Fibroblast of lung (primary cell): ENCODE data around the gene ITPKA. TPM values are rescaled to one million over a fixed set of nuclear protein-coding genes. Genes with fewer than 3 reads are reported as not detected.

Experiments used
- DNase-seq, 2 donors: peaks; one replicate each; pipeline versions ENCODE4 v3.0.0 to v3.0.0-alpha.2; 2010; ENCODE audit warnings: low read depth in 2 of 2
- H2AFZ ChIP-seq: 2 replicates; pipeline ENCODE4 v1.5.1; 2012; ENCODE audit warnings: low read length, control low read depth, inconsistent platforms
- H3K27ac ChIP-seq: 2 replicates; pipeline ENCODE4 v1.5.1; 2011; ENCODE audit warnings: low read length, control low read depth; ENCODE audit not compliant: insufficient read depth
- H3K27me3 ChIP-seq: 2 replicates; pipeline ENCODE4 v1.5.1; 2011; ENCODE audit warnings: mild to moderate bottlenecking, low read length; ENCODE audit not compliant: control insufficient read depth, insufficient read depth
- H3K36me3 ChIP-seq: 2 replicates; pipeline ENCODE4 v1.5.1; 2011; ENCODE audit warnings: low read length; ENCODE audit not compliant: control insufficient read depth, insufficient read depth
- H3K4me1 ChIP-seq: 2 replicates; pipeline ENCODE4 v1.5.1; 2011; ENCODE audit warnings: low read length; ENCODE audit not compliant: control insufficient read depth, insufficient read depth; ENCODE audit errors: extremely low read depth
- H3K4me2 ChIP-seq: 2 replicates; pipeline ENCODE4 v1.5.1; 2011; ENCODE audit warnings: low read length, control low read depth; ENCODE audit not compliant: insufficient read depth; ENCODE audit errors: extremely low read depth
- H3K4me3 ChIP-seq, 4 experiments: fragments of 200-600 bp in 1 of 4; sonication (generic) in 1 of 4; replicated peaks in 1 of 4; 2 replicates each; pipeline ENCODE4 v1.5.1; 2011 to 2016; ENCODE audit warnings: low read length in 4 of 4, low read depth in 3 of 4, mild to moderate bottlenecking in 3 of 4, control low read depth in 2 of 4, inconsistent platforms in 1 of 4, mixed read lengths in 1 of 4; ENCODE audit not compliant: insufficient read depth in 1 of 4; ENCODE audit errors: control extremely low read depth in 1 of 4
- H3K79me2 ChIP-seq: 2 replicates; pipeline ENCODE4 v1.5.1; 2012; ENCODE audit warnings: mild to moderate bottlenecking, low read length, inconsistent platforms; ENCODE audit not compliant: control insufficient read depth, insufficient read depth
- H3K9ac ChIP-seq: 2 replicates; pipeline ENCODE4 v1.5.1; 2011; ENCODE audit warnings: mild to moderate bottlenecking, low read length, control low read depth; ENCODE audit not compliant: insufficient read depth
- H3K9me3 ChIP-seq: 2 replicates; pipeline ENCODE4 v1.5.1; 2012; ENCODE audit warnings: low read depth, low read length; ENCODE audit not compliant: control insufficient read depth, insufficient read depth
- H4K20me1 ChIP-seq: 2 replicates; pipeline ENCODE4 v1.5.1; 2011; ENCODE audit warnings: low read length; ENCODE audit not compliant: control insufficient read depth, insufficient read depth; ENCODE audit errors: extremely low read depth
- EZH2 ChIP-seq: IDR thresholded peaks from 2 replicates; pipeline ENCODE4 v1.5.1; 2012; ENCODE audit warnings: low read length, control low read depth, mild to moderate bottlenecking; ENCODE audit errors: missing control alignments
- polyA plus RNA-seq, 2 donors: library from polyadenylated mRNA; depleted of rRNA in 1 of 2; stranded (reverse) in 1 of 2; unstranded in 1 of 2; fragments of >200 nt; gene quantifications; 2 replicates each; pipeline ENCODE4 v1.2.1, GENCODE V29; 2011 to 2012; ENCODE audit warnings: missing spikeins in 1 of 2
- total RNA-seq: library from RNA; depleted of rRNA; stranded (reverse); fragments of >200 nt; gene quantifications from 2 replicates; pipeline ENCODE4 v1.2.1, GENCODE V29; 2014
- TF ChIP-seq, protein P1 (sequence below), 2 donors: IDR thresholded peaks in 1 of 2; conservative IDR thresholded peaks in 1 of 2; 1 replicate in 1 of 2; 2 replicates in 1 of 2; pipeline ENCODE4 v1.5.1; 2011 to 2012; ENCODE audit warnings: low read length in 2 of 2, control low read depth in 1 of 2, inconsistent platforms in 1 of 2, low read depth in 1 of 2, mild to moderate bottlenecking in 1 of 2

Gene ITPKA
- total and polyA plus RNA-seq, 2 donors (not counting 1 experiment from before 2014, with no cell fraction given) = 0.32 to 35.0 TPM

- DNase-seq = no peak
- Histone ChIP-seq H3K36me3 (peaks cover 17% of the 10 kb centered on the region), H3K4me3 (no peak overlapping the region), H3K4me1 (no peaks in the 10 kb centered on the region), H3K4me2 (no peak overlapping the region), H3K9ac (no peak overlapping the region), H2AFZ (no peak overlapping the region), H3K27me3 (no peaks in the 10 kb centered on the region), H3K9me3 (no peaks in the 10 kb centered on the region), H3K27ac (no peak overlapping the region), H3K79me2 (no peaks in the 10 kb centered on the region), H4K20me1 (no peaks in the 10 kb centered on the region)
- TF ChIP-seq, protein P1, sequence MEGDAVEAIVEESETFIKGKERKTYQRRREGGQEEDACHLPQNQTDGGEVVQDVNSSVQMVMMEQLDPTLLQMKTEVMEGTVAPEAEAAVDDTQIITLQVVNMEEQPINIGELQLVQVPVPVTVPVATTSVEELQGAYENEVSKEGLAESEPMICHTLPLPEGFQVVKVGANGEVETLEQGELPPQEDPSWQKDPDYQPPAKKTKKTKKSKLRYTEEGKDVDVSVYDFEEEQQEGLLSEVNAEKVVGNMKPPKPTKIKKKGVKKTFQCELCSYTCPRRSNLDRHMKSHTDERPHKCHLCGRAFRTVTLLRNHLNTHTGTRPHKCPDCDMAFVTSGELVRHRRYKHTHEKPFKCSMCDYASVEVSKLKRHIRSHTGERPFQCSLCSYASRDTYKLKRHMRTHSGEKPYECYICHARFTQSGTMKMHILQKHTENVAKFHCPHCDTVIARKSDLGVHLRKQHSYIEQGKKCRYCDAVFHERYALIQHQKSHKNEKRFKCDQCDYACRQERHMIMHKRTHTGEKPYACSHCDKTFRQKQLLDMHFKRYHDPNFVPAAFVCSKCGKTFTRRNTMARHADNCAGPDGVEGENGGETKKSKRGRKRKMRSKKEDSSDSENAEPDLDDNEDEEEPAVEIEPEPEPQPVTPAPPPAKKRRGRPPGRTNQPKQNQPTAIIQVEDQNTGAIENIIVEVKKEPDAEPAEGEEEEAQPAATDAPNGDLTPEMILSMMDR (conservative IDR thresholded peaks at IDR 0.05 in 1 of 2, IDR thresholded peaks at IDR 0.05 in 1 of 2; ENCODE audit: low read depth in 1 of 2, low read length in 2 of 2) = no peak
- TF ChIP-seq EZH2 = no peak
Measured at GRCh38 chr15:41483115-41483514, 10.6 kb upstream of the ITPKA start.

GRCh38 chr15:41483519-41483918, 10.2 kb upstream of the ITPKA start:
- no peaks in the 10 kb centered on the region for H3K4me1 ChIP-seq
- no peak overlapping the region for H2AFZ ChIP-seq
- no peaks in the 10 kb centered on the region for H3K9me3 ChIP-seq
- H3K4me2 ChIP-seq = no peak overlapping the region
- TF ChIP-seq, protein P1 (conservative IDR thresholded peaks at IDR 0.05 in 1 of 2, IDR thresholded peaks at IDR 0.05 in 1 of 2; ENCODE audit: low read depth in 1 of 2, low read length in 2 of 2) = no peak
- TF ChIP-seq EZH2 = no peak
- no peaks in the 10 kb centered on the region for H3K27me3 ChIP-seq
- H3K36me3 ChIP-seq = peaks cover 16% of the 10 kb centered on the region
- H3K4me3 ChIP-seq = no peak overlapping the region
- no peak for DNase-seq
- no peaks in the 10 kb centered on the region for H4K20me1 ChIP-seq
- no peak overlapping the region for H3K27ac ChIP-seq
- no peaks in the 10 kb centered on the region for H3K79me2 ChIP-seq
- H3K9ac ChIP-seq = no peak overlapping the region

DNA sequence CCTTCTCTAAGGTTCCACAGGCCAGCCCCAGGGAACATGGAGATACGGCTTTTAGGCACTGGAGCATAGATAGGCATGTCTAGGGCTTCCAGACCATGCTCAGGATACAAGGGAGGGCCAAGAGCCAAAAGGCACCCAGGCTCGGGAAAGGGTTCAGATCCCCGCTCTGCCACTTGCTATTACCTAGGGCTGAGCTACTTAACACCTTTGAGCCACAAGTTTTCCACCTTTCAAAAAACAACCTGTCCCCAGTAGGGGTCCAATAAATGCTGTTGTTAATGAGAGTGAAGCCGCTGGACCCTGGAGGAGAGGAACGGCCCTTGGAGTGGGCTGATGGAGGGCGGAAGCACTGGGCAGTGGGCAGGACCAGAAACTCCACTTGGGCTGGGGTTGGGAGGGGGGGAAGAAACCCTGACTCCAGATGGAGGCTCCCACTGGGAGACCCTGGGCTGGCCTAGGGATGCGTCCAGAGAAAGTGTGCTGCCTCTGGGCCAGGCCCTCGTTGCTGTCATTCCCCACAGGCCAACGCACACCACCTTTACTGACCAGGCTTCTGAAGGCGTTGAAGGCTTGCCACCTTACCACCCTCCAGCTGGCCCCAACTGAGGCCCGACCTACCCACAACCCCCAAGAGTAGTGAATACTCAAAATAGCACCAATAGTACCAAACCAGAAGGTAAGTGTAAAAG, 8.6 kb upstream of the ITPKA start:
- Histone ChIP-seq H3K9ac (no peak overlapping the region), H3K9me3 (no peaks in the 10 kb centered on the region), H3K4me3 (no peak overlapping the region), H3K36me3 (peaks cover 8% of the 10 kb centered on the region), H3K27ac (no peak overlapping the region), H3K4me1 (no peaks in the 10 kb centered on the region), H4K20me1 (no peaks in the 10 kb centered on the region), H3K27me3 (no peaks in the 10 kb centered on the region), H2AFZ (no peak overlapping the region), H3K79me2 (no peaks in the 10 kb centered on the region), H3K4me2 (no peak overlapping the region)
- TF ChIP-seq, protein P1 (conservative IDR thresholded peaks at IDR 0.05 in 1 of 2, IDR thresholded peaks at IDR 0.05 in 1 of 2; ENCODE audit: low read depth in 1 of 2, low read length in 2 of 2) = no peak
- TF ChIP-seq EZH2 = no peak
- no peak for DNase-seq
